GM19395 (cell line): ENCODE results near the gene SLC22A2.

Experiments used
- ATAC-seq: cut with Tn5 transposase; IDR thresholded peaks from one replicate; pipeline ENCODE4 v1.9.1; 2021; ENCODE audit warnings: mild to moderate bottlenecking, moderate library complexity; ENCODE audit not compliant: unreplicated experiment

The SLC22A2 gene

GRCh38 chr6:160172704-160173103, 85.9 kb downstream of the SLC22A2 start:
- ATAC-seq: no peak

- no peak for ATAC-seq
Observed at GRCh38 chr6:160170018-160170680, 88.5 kb downstream of the SLC22A2 start.

GRCh38 chr6:160167604-160168399, 90.8 kb downstream of the SLC22A2 start:
- no peak for ATAC-seq
